B cell (primary cell): Measurements from ENCODE around the gene PRLR. TPM values are rescaled to one million over a fixed set of nuclear protein-coding genes. Genes with fewer than 3 reads are reported as not detected.

ENCODE experiments used
- ATAC-seq: fragments of 200-7000 bp; cut with Tn5 transposase; one replicate; pipeline ENCODE4 v1.10.0; 2021; ENCODE audit warnings: low read depth, mild to moderate bottlenecking, moderate number of reproducible peaks, moderate library complexity
- CTCF ChIA-PET: fragments of 350-600 bp; sonication (Branson Sonifier 250); formaldehyde crosslinking; loops from one replicate; lab custom pipeline; 2021; ENCODE audit warnings: antibody characterized with exemption, inconsistent platforms; lab: Charles Lee
- POLR2A ChIA-PET: fragments of 350-600 bp; sonication (Branson Sonifier 250); formaldehyde crosslinking; loops from one replicate; lab custom pipeline; 2021; ENCODE audit warnings: antibody characterized with exemption; lab: Charles Lee
- DNase-seq: peaks from one replicate; pipeline ENCODE4 v3.0.0; 2013
- H2AFZ ChIP-seq: 2 replicates; pipeline ENCODE4 v1.6.1; 2012; ENCODE audit warnings: mild to moderate bottlenecking, low read depth, low read length; ENCODE audit not compliant: insufficient read depth, poor library complexity, severe bottlenecking
- H3K27ac ChIP-seq, 2 donors: 1 replicate in 1 of 2; 2 replicates in 1 of 2; pipeline ENCODE4 v1.5.1; 2012 to 2013; ENCODE audit warnings: low read length in 2 of 2, mild to moderate bottlenecking in 2 of 2, moderate library complexity in 1 of 2
- H3K27me3 ChIP-seq, 4 experiments: fragments of 200-600 bp in 1 of 4; sonication (generic) in 1 of 4; replicated peaks in 1 of 4; 1 replicate in 2 of 4; 2 replicates in 2 of 4; pipeline versions ENCODE4 v1.6.1 to v1.7.0; 2013 to 2016; ENCODE audit warnings: low read length in 3 of 4, mild to moderate bottlenecking in 2 of 4, mixed read lengths in 1 of 4, moderate library complexity in 1 of 4; ENCODE audit not compliant: insufficient read depth in 4 of 4, control insufficient read depth in 3 of 4; ENCODE audit errors: control extremely low read depth in 1 of 4
- H3K36me3 ChIP-seq, 2 experiments: replicated peaks in 1 of 2; 1 replicate in 1 of 2; 2 replicates in 1 of 2; pipeline versions ENCODE4 v1.6.1 to v1.7.1; 2013; ENCODE audit warnings: low read length in 1 of 2; ENCODE audit not compliant: insufficient read depth in 2 of 2, control insufficient read depth in 1 of 2; ENCODE audit errors: control extremely low read depth in 1 of 2, extremely low read depth in 1 of 2
- H3K4me1 ChIP-seq, 2 donors: fragments of 200-600 bp in 1 of 2; sonication (generic) in 1 of 2; 1 replicate in 1 of 2; 2 replicates in 1 of 2; pipeline versions ENCODE4 v1.5.1 to v1.6.1; 2013 to 2017; ENCODE audit warnings: low read length in 2 of 2; ENCODE audit not compliant: control insufficient read depth in 2 of 2, insufficient read depth in 2 of 2
- H3K4me2 ChIP-seq: replicated peaks from 2 replicates; pipeline ENCODE3; 2012; ENCODE audit warnings: mild to moderate bottlenecking, low read depth, low read length; ENCODE audit not compliant: poor library complexity, severe bottlenecking
- H3K4me3 ChIP-seq, 5 experiments: fragments of 200-600 bp in 1 of 5; sonication (generic) in 1 of 5; 1 replicate in 3 of 5; 2 replicates in 2 of 5; pipeline versions ENCODE4 v1.5.1 to v1.7.0; 2011 to 2016; ENCODE audit warnings: low read length in 4 of 5, mild to moderate bottlenecking in 4 of 5, low read depth in 2 of 5, control low read depth in 1 of 5, moderate library complexity in 1 of 5; ENCODE audit not compliant: insufficient read depth in 1 of 5; ENCODE audit errors: control extremely low read depth in 1 of 5, extremely low read depth in 1 of 5
- H3K79me2 ChIP-seq: fragments of 200-600 bp; sonication (generic); one replicate; pipeline ENCODE4 v1.6.0; 2016; ENCODE audit warnings: low read length; ENCODE audit not compliant: control insufficient read depth, insufficient read depth
- H3K9ac ChIP-seq: fragments of 200-600 bp; sonication (generic); 2 replicates; pipeline ENCODE4 v1.6.1; 2017; ENCODE audit warnings: mild to moderate bottlenecking, low read length, moderate library complexity
- H3K9me3 ChIP-seq, 3 donors: one replicate each; pipeline versions ENCODE4 v1.6.1 to v1.7.1; 2013; ENCODE audit warnings: low read length in 2 of 3; ENCODE audit not compliant: control insufficient read depth in 2 of 3, insufficient read depth in 1 of 3; ENCODE audit errors: control extremely low read depth in 1 of 3
- H4K20me1 ChIP-seq: 2 replicates; pipeline ENCODE4 v1.6.0; 2012; ENCODE audit warnings: mild to moderate bottlenecking, low read length; ENCODE audit not compliant: insufficient read depth, control insufficient read depth, poor library complexity, severe bottlenecking
- H3K27ac Mint-ChIP-seq: one replicate; pipeline ENCODE4 v1.8.0; 2021; ENCODE audit warnings: mixed read lengths
- H3K27me3 Mint-ChIP-seq: one replicate; pipeline ENCODE4 v1.8.0; 2021; ENCODE audit warnings: mixed read lengths
- H3K4me1 Mint-ChIP-seq: one replicate; pipeline ENCODE4 v1.8.0; 2021; ENCODE audit warnings: mixed read lengths
- H3K4me3 Mint-ChIP-seq: one replicate; pipeline ENCODE4 v1.8.0; 2021; ENCODE audit warnings: mixed read lengths
- H3K9me3 Mint-ChIP-seq: one replicate; pipeline ENCODE4 v1.8.0; 2022; ENCODE audit warnings: mixed read lengths; ENCODE audit not compliant: insufficient read depth
- EZH2 ChIP-seq: IDR thresholded peaks from 2 replicates; pipeline ENCODE4 v1.6.1; 2012; ENCODE audit warnings: borderline replicate concordance, low read depth, mild to moderate bottlenecking, moderate library complexity, low read length; ENCODE audit not compliant: insufficient read depth, poor library complexity, severe bottlenecking
- WGBS: methylation state at CpG from one replicate; pipeline ENCODE4 v1.1.5; 2013; ENCODE audit warnings: missing lambda C conversion rate; ENCODE audit not compliant: insufficient coverage; 5-methylcytosine and 5-hydroxymethylcytosine counted together
- intact Hi-C: fragments of 100-400 bp; cut with micrococcal nuclease; formaldehyde crosslinking; loops from one replicate; pipeline ENCODE4 v1.10.0; 2022
- polyA plus RNA-seq: library from polyadenylated mRNA; depleted of rRNA; stranded (reverse); fragments of >200 nt; gene quantifications from 2 replicates; pipeline ENCODE4 v1.2.3, GENCODE V29; 2012
- total RNA-seq, 2 donors: library from RNA; stranded (reverse); fragments of 120-200 nt in 1 of 2; gene quantifications; 1 replicate in 1 of 2; 2 replicates in 1 of 2; pipeline versions ENCODE4 v1.2.3 to v1.2.4, GENCODE V29; 2013 to 2022
- TF ChIP-seq, protein P1 (sequence below): fragments of 200-600 bp; IDR thresholded peaks from one replicate; pipeline ENCODE4 v1.8.0; 2022; ENCODE audit warnings: antibody characterized with exemption, mild to moderate bottlenecking

The PRLR gene
- total and polyA plus RNA-seq, 2 donors (not counting 1 experiment from before 2014, with no cell fraction given) = 0.39 TPM; not detected in 1

- Histone ChIP-seq H3K79me2 (no peaks in the 10 kb centered on the region), H3K4me1 (no peaks in the 10 kb centered on the region), H3K36me3 (no peaks in the 10 kb centered on the region), H3K9ac (no peak overlapping the region), H3K4me2 (no peak overlapping the region), H3K27ac (no peak overlapping the region), H3K27me3 (peaks cover 0 to 7% (median 1%) of the 10 kb centered on the region in 4 experiments), H3K4me3 (no peak overlapping the region), H3K9me3 (no peaks in the 10 kb centered on the region), H4K20me1 (no peaks in the 10 kb centered on the region), H2AFZ (no peak overlapping the region)
- no peak for DNase-seq
- intact Hi-C loops = no loop called here
- Mint-ChIP-seq H3K4me1 (no peaks in the 10 kb centered on the region), H3K27ac (no peak overlapping the region), H3K4me3 (no peak overlapping the region), H3K9me3 (no peaks in the 10 kb centered on the region), H3K27me3 (peaks cover 4% of the 10 kb centered on the region)
- WGBS = no CpG with 5 or more reads among the region's 1 CpG
- TF ChIP-seq EZH2 = no peak
- TF ChIP-seq, protein P1, sequence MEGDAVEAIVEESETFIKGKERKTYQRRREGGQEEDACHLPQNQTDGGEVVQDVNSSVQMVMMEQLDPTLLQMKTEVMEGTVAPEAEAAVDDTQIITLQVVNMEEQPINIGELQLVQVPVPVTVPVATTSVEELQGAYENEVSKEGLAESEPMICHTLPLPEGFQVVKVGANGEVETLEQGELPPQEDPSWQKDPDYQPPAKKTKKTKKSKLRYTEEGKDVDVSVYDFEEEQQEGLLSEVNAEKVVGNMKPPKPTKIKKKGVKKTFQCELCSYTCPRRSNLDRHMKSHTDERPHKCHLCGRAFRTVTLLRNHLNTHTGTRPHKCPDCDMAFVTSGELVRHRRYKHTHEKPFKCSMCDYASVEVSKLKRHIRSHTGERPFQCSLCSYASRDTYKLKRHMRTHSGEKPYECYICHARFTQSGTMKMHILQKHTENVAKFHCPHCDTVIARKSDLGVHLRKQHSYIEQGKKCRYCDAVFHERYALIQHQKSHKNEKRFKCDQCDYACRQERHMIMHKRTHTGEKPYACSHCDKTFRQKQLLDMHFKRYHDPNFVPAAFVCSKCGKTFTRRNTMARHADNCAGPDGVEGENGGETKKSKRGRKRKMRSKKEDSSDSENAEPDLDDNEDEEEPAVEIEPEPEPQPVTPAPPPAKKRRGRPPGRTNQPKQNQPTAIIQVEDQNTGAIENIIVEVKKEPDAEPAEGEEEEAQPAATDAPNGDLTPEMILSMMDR = no peak
- ChIA-PET CTCF (interaction anchor here (0.6 kb wide), 1 partner anchor 1401 kb away, joined by 3 read pairs; no protein-coding TSS in a partner anchor), POLR2A (no interaction called here)
- no peak for ATAC-seq
Measured at GRCh38 chr5:35244171-35244570, 13.9 kb upstream of the PRLR start.

GRCh38 chr5:35242702-35243258 is 12.5 kb upstream of the PRLR start:
- ChIA-PET CTCF (no interaction called here), POLR2A (no interaction called here)
- H2AFZ ChIP-seq = no peak overlapping the region
- Mint-ChIP-seq H3K9me3 (no peaks in the 10 kb centered on the region), H3K27me3 (peaks cover 4% of the 10 kb centered on the region), H3K4me1 (no peaks in the 10 kb centered on the region), H3K4me3 (no peak overlapping the region), H3K27ac (no peak overlapping the region)
- H3K27ac ChIP-seq = no peak overlapping the region
- H3K4me2 ChIP-seq = no peak overlapping the region
- no peaks in the 10 kb centered on the region for H4K20me1 ChIP-seq
- H3K9me3 ChIP-seq = no peaks in the 10 kb centered on the region
- DNase-seq = no peak
- no peak overlapping the region for H3K9ac ChIP-seq
- H3K79me2 ChIP-seq = no peaks in the 10 kb centered on the region
- WGBS = 70% methylated on average over 1 of the region's 4 CpGs
- no peaks in the 10 kb centered on the region for H3K4me1 ChIP-seq
- H3K4me3 ChIP-seq = no peak overlapping the region
- no peaks in the 10 kb centered on the region for H3K36me3 ChIP-seq
- H3K27me3 ChIP-seq = peaks cover 0 to 7% (median 1%) of the 10 kb centered on the region in 4 experiments
- ATAC-seq = no peak
- intact Hi-C loops = no loop called here
- TF ChIP-seq EZH2 = no peak
- TF ChIP-seq, protein P1 = no peak
